ENCODE measurements around the gene HS3ST3B1.

DNA sequence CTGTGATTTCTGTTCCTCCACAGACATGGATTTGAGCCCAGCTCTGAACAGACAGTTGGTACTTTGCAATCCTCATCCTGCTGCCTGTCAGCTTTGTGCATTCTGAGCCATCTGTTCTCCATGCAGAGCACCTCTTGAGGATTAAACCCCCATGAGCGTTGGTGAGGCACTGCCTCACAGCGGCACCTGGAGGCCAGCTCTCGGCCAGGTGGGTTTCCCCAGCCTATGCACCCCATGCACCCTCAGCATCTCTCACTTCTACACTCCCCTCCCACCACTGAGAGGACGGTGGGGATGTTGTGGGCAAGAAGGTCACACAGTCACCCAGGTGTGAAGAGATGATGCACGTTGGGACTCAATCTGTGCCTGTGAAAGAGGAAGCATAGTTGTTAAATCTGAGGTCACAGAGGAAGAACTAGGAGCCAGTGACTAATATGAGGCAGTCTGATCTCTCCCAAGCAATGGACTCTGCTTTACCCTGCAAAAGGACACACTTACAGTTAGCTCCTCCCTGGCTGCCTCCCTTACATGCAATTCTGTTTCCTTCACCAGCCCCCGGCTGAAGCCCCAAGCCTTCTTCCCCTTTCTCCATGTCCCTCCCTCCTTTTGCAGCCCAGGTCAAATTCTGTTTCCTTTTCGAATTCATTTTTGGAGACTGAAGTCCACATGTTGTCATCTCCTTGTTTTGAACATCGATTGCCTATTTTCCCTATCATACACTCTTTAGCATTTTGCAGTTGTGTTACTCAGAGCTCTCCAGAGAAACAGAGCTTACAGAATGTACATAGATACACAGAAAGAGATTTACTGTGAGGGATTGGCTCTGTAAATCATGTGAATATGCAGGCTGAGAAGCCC, 58.5 kb downstream of the HS3ST3B1 start:
- TF ChIP-seq, protein P1, sequence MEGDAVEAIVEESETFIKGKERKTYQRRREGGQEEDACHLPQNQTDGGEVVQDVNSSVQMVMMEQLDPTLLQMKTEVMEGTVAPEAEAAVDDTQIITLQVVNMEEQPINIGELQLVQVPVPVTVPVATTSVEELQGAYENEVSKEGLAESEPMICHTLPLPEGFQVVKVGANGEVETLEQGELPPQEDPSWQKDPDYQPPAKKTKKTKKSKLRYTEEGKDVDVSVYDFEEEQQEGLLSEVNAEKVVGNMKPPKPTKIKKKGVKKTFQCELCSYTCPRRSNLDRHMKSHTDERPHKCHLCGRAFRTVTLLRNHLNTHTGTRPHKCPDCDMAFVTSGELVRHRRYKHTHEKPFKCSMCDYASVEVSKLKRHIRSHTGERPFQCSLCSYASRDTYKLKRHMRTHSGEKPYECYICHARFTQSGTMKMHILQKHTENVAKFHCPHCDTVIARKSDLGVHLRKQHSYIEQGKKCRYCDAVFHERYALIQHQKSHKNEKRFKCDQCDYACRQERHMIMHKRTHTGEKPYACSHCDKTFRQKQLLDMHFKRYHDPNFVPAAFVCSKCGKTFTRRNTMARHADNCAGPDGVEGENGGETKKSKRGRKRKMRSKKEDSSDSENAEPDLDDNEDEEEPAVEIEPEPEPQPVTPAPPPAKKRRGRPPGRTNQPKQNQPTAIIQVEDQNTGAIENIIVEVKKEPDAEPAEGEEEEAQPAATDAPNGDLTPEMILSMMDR (conservative IDR thresholded peaks at IDR 0.05): no peak
- TF ChIP-seq ZFX (IDR thresholded peaks at IDR 0.05): no peak

Data from C4-2B (cell line).